ENCODE data around the gene OR4D5.

The OR4D5 gene

DNA sequence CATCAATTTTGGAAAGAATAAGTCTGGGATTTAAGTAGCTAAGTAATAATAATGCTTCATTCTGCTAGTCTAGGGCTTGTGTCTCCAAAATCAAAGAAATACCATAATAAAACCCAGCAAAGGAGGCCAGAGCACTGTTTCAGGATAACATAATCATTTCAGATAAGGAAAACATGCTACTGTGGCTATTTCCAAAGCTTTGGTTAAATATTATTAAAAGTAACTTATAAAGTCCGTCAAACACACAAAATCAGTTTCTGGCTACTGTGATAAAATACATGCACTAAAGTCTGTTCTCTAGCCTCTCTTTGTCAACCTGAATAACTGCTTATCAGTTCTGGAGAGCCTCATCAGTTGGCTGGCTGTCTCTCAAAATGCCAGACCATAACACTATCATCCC, 5.7 kb downstream of the OR4D5 start:
- no peaks in the 10 kb centered on the region for H4K20me1 ChIP-seq
- H3K27ac ChIP-seq = no peak overlapping the region
- H3K4me3 ChIP-seq = no peak overlapping the region
- no peak overlapping the region for H3K4me2 ChIP-seq
- no peaks in the 10 kb centered on the region for H3K9me3 ChIP-seq
- H3K9ac ChIP-seq = no peak overlapping the region
- H3K27me3 ChIP-seq = no peaks in the 10 kb centered on the region
- no peaks in the 10 kb centered on the region for H3K4me1 ChIP-seq
- TF ChIP-seq Cebpa-rat (IDR thresholded peaks at IDR 0.05) = no peak
- no peaks in the 10 kb centered on the region for H3K36me3 ChIP-seq

DNA sequence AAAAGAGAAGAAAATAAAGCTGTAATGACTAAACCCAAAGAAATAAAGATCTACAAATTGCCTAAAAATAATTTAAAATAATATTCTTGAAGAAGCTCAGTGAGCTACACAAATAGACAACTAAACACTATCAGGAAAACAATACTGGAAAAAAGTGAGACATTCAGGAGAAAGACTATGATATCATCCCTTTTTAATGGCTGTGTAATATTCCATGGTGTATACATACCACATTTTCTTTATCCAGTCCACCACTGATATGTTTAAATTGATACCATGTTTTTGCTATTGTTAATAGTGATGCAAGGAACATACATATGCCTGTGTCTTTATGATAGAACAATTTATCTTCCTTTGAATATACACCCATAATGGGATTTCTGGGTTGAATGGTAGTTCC, 17.3 kb downstream of the OR4D5 start:
- H3K4me3 ChIP-seq = no peak overlapping the region
- no peak overlapping the region for H3K9ac ChIP-seq
- H4K20me1 ChIP-seq = no peaks in the 10 kb centered on the region
- H3K36me3 ChIP-seq = no peaks in the 10 kb centered on the region
- H3K27me3 ChIP-seq = no peaks in the 10 kb centered on the region
- TF ChIP-seq Cebpa-rat (IDR thresholded peaks at IDR 0.05) = no peak
- H3K27ac ChIP-seq = no peak overlapping the region
- H3K4me1 ChIP-seq = no peaks in the 10 kb centered on the region
- no peak overlapping the region for H3K4me2 ChIP-seq
- H3K9me3 ChIP-seq = no peaks in the 10 kb centered on the region

DNA sequence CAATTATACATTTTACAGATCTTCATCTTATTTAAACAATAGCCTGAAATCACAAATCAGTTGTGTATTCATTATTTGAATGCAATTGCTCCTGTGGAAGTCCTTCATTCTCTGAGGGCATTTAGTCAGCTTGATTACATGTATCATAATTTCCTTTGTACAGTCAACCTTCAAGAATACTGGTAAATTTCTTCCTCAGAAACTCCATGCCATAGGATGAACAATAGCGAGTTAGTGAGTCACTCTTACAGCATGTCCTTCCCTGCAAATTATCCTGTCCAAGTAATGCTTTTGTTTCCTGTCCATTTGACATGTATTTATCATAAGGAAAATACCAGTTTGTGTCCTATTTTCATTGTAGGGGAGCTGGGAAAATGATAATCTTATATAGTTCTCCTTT, 34.4 kb downstream of the OR4D5 start:
- H3K27ac ChIP-seq = no peak overlapping the region
- TF ChIP-seq Cebpa-rat (IDR thresholded peaks at IDR 0.05) = no peak
- no peaks in the 10 kb centered on the region for H3K27me3 ChIP-seq
- no peaks in the 10 kb centered on the region for H3K36me3 ChIP-seq
- H3K9me3 ChIP-seq = no peaks in the 10 kb centered on the region
- H3K9ac ChIP-seq = no peak overlapping the region
- no peak overlapping the region for H3K4me3 ChIP-seq
- no peak overlapping the region for H3K4me2 ChIP-seq
- no peaks in the 10 kb centered on the region for H3K4me1 ChIP-seq
- H4K20me1 ChIP-seq = no peaks in the 10 kb centered on the region

DNA sequence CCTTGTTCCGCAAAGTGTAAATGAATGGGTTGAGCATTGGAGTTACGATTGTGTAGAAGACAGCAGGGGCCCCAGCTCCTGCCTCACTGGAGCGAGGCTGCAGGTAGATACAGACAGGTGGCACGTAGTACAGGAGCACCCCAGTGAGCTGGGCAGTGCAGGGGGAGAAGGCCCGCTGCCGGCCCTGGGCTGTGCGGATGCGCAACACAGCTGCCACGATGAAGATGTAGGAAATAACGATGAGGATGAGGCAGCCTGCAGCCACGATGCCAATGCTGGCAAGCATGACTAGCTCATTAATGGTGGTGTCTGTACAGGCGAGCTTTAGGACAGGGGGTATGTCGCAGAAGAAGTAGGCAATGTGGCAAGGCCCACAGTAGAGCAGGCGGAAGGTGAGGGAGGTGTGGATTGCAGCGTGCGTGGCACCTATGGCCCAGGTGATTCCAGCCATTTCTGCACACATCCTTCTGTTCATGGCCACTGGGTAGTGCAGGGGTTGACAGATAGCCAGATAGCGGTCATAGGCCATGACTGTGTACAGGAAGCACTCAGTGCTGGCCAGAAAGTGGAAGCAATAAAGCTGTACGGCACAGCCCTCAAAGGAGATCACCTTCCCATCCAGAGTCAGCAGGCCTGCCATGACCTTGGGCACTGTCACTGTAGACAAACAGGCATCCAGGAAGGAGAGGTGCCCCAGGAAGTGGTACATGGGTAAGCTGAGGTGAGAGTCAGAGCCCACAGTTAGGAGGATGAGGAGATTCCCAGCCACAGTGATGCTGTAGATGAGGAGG, 37.5 kb downstream of the OR4D5 start:
- H3K9me3 ChIP-seq = peaks cover 7% of the 10 kb centered on the region; the same call in 1 of the 2 replicates
- H3K4me3 ChIP-seq = no peak overlapping the region
- H3K9ac ChIP-seq = no peak overlapping the region
- H3K36me3 ChIP-seq = no peaks in the 10 kb centered on the region
- no peaks in the 10 kb centered on the region for H4K20me1 ChIP-seq
- H3K4me2 ChIP-seq = no peak overlapping the region
- no peaks in the 10 kb centered on the region for H3K27me3 ChIP-seq
- no peaks in the 10 kb centered on the region for H3K4me1 ChIP-seq
- no peak for TF ChIP-seq Cebpa-rat (IDR thresholded peaks at IDR 0.05)
- H3K27ac ChIP-seq = no peak overlapping the region

DNA sequence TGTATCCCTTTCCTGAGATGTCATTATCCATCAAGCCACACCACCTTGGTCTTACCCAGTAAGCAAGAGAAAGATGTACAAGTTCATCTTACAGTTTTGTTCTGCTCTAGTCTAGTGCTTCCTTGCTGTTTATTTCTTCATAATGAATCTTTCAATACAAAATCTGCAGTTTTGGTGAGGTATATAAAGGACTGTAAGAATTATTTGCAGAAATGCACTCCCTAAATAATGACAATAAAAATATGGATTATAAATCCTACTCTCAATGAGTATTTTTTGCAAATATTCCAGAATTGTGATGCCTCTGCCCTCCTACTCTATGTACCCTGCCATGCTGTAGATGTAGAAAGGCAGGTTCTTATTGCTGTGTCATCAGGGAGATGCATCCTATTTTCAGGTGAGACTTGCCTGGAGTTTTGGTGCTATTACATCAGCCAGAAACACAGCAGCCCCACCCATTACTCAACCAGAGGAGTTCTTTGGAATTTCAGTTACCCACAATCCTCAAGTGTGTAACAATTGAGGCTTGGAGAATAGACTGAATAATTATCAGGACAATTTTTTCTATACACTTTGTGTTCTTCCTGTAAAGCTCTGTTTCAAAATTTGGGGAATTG, 38.4 kb downstream of the OR4D5 start, which contains the start of gene OR10S1:
Gene OR10S1, minus strand, starts transcription at position 51 of the 617 bp plus-strand sequence. CDS start 117 bp downstream, outside the sequence.
- no peak for TF ChIP-seq Cebpa-rat (IDR thresholded peaks at IDR 0.05)
- no peak within 1 kb of the TSS for H3K4me2 ChIP-seq

DNA sequence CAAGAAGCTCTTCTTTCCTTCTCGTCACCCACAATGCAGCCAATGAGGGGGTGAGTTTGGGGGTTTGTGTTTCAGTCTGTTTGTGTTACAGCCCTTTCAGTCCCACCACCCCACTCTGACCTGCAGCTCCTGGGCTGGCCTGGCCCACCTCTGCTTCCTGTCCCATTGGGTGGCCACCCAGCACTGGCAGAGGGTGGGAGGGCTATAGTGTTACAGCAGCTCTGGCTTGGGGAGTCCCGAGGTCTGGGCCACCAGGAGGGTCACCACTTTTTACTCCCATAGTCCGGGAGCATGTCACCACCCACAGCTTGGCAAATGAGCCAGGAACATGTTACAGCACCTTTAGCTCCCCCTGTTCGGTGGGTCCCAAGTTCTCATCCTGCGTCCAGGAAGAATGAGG, 39.9 kb downstream of the OR4D5 start:
- TF ChIP-seq Cebpa-rat (IDR thresholded peaks at IDR 0.05) = no peak
- no peak overlapping the region for H3K4me2 ChIP-seq
- H3K27ac ChIP-seq = no peak overlapping the region
- H3K4me3 ChIP-seq = no peak overlapping the region
- H3K36me3 ChIP-seq = no peaks in the 10 kb centered on the region
- no peaks in the 10 kb centered on the region for H3K27me3 ChIP-seq
- H3K4me1 ChIP-seq = no peaks in the 10 kb centered on the region
- no peak overlapping the region for H3K9ac ChIP-seq
- H3K9me3 ChIP-seq = peaks cover 7% of the 10 kb centered on the region; the same call in 1 of the 2 replicates
- no peaks in the 10 kb centered on the region for H4K20me1 ChIP-seq

More for the DNA sequence above, 38.4 kb downstream of the OR4D5 start, which contains the start of gene OR10S1:
- Histone ChIP-seq H3K4me3 (no peak within 1 kb of the TSS), H3K9me3 (peaks cover 7% of the 10 kb centered on the region; the same call in 1 of the 2 replicates), H3K36me3 (no peaks in the 10 kb centered on the region), H3K4me1 (no peaks in the 10 kb centered on the region), H3K9ac (no peak within 1 kb of the TSS), H3K27ac (no peak within 1 kb of the TSS), H3K27me3 (no peaks in the 10 kb centered on the region), H4K20me1 (no peaks in the 10 kb centered on the region)

All from BLaER1 (cell line).